ENCODE measurements around the gene KDF1. TPM values are rescaled to one million over a fixed set of nuclear protein-coding genes. Genes with fewer than 3 reads are reported as not detected.

Gene KDF1
- total RNA-seq, 1 experiment from 2014 or later: 23.0 TPM

GRCh38 chr1:26909951-26910342, 50.3 kb downstream of the KDF1 start:
- ATAC-seq (no peak), DNase-seq (ENCODE audit: low read depth, low spot score) (no peak)
- Histone ChIP-seq H2AFZ (ENCODE audit: low read depth, low read length, poor library complexity, severe bottlenecking) (no peak overlapping the region), H3K36me3 (ENCODE audit: control insufficient read depth in 1 of 2, insufficient read depth in 2 of 2, low read length in 2 of 2) (no peaks in the 10 kb centered on the region), H3K27ac (ENCODE audit: low read depth, low read length) (no peak overlapping the region), H3K4me1 (ENCODE audit: control insufficient read depth in 1 of 2, insufficient read depth in 2 of 2, low read length in 2 of 2) (peaks cover 5 to 20% of the 10 kb centered on the region in 2 experiments; a peak in 3 of 4 replicates), H4K20me1 (ENCODE audit: insufficient read depth) (no peaks in the 10 kb centered on the region), H3K4me3 (replicated peaks in 1 of 2; ENCODE audit: low read depth in 1 of 2, low read length in 2 of 2) (no peak overlapping the region), H3K9me3 (ENCODE audit: control insufficient read depth in 1 of 2, insufficient read depth in 1 of 2, low read depth in 1 of 2, low read length in 2 of 2) (no peaks in the 10 kb centered on the region), H3K27me3 (ENCODE audit: insufficient read depth, low read length) (no peaks in the 10 kb centered on the region), H3K4me2 (ENCODE audit: low read length) (no peak overlapping the region), H3K9ac (ENCODE audit: low read length) (no peak overlapping the region), H3K79me2 (ENCODE audit: insufficient read depth, low read length) (no peaks in the 10 kb centered on the region), H3K9me2 (ENCODE audit: insufficient read depth) (no peaks in the 10 kb centered on the region)
- POLR2A ChIA-PET: interaction anchor here (1.9 kb wide), 1 partner anchor 10 kb away, joined by 7 read pairs; the partner anchor contains the start of gene GPATCH3
- RAD21 ChIA-PET (ENCODE audit: low non-redundant PET in 1 of 2, low total read pairs in 2 of 2, uncharacterized antibody in 2 of 2, unreplicated experiment in 2 of 2): no interaction called here
- BruUV-seq (replicated peaks): no TSS peak
- CTCF ChIA-PET: no interaction called here
- no peak for TF ChIP-seq TCF7L2 (IDR thresholded peaks at IDR 0.05; ENCODE audit: borderline replicate concordance, extremely low read depth, insufficient read depth, insufficient read length)
- no peak for TF ChIP-seq RAD21 (IDR thresholded peaks at IDR 0.05; ENCODE audit: low read depth)
- intact Hi-C loops (cut with micrococcal nuclease): no loop called here

- no peaks in the 10 kb centered on the region for H3K36me3 ChIP-seq (ENCODE audit: control insufficient read depth in 1 of 2, insufficient read depth in 2 of 2, low read length in 2 of 2)
- H3K9ac ChIP-seq (ENCODE audit: low read length): no peak overlapping the region
- no peaks in the 10 kb centered on the region for H3K27me3 ChIP-seq (ENCODE audit: insufficient read depth, low read length)
- no peaks in the 10 kb centered on the region for H3K9me2 ChIP-seq (ENCODE audit: insufficient read depth)
- RAD21 ChIA-PET (ENCODE audit: low non-redundant PET in 1 of 2, low total read pairs in 2 of 2, uncharacterized antibody in 2 of 2, unreplicated experiment in 2 of 2): no interaction called here
- no peaks in the 10 kb centered on the region for H3K9me3 ChIP-seq (ENCODE audit: control insufficient read depth in 1 of 2, insufficient read depth in 1 of 2, low read depth in 1 of 2, low read length in 2 of 2)
- DNase-seq (ENCODE audit: low read depth, low spot score) (peak; percentile 73), ATAC-seq (peak; percentile 91)
- no peaks in the 10 kb centered on the region for H4K20me1 ChIP-seq (ENCODE audit: insufficient read depth)
- no peaks in the 10 kb centered on the region for H3K79me2 ChIP-seq (ENCODE audit: insufficient read depth, low read length)
- H3K27ac ChIP-seq (ENCODE audit: low read depth, low read length): no peak overlapping the region
- no TSS peak for BruUV-seq (replicated peaks)
- H2AFZ ChIP-seq (ENCODE audit: low read depth, low read length, poor library complexity, severe bottlenecking): no peak overlapping the region
- intact Hi-C loops (cut with micrococcal nuclease): no loop called here
- H3K4me2 ChIP-seq (ENCODE audit: low read length): peak overlapping the region; percentile 30
- peaks cover 0 to 14% of the 10 kb centered on the region in 2 experiments; a peak in 2 of 4 replicates for H3K4me1 ChIP-seq (ENCODE audit: control insufficient read depth in 1 of 2, insufficient read depth in 2 of 2, low read length in 2 of 2)
- POLR2A ChIA-PET: no interaction called here
- H3K4me3 ChIP-seq (replicated peaks in 1 of 2; ENCODE audit: low read depth in 1 of 2, low read length in 2 of 2): no peak overlapping the region
- CTCF ChIA-PET: no interaction called here
- no peak for TF ChIP-seq ZNF274 (IDR thresholded peaks at IDR 0.05; ENCODE audit: low read depth, low read length)
- TF ChIP-seq FOSL1 (IDR thresholded peaks at IDR 0.05; ENCODE audit: low read depth): peak; percentile 69
- TF ChIP-seq CBX3 (IDR thresholded peaks at IDR 0.05; ENCODE audit: low read depth): peak; percentile 58; the same call in 1 of the 2 replicates
- TF ChIP-seq JUND (IDR thresholded peaks at IDR 0.05): peak; percentile 78
- TF ChIP-seq SP1 (IDR thresholded peaks at IDR 0.05; ENCODE audit: low read depth): peak; percentile 39; the same call in 1 of the 2 replicates
Measured at GRCh38 chr1:26907071-26907917, 53.0 kb downstream of the KDF1 start.
